GM21825 (cell line): ENCODE data around the gene KIF6.

Experiments used
- ATAC-seq: cut with Tn5 transposase; IDR thresholded peaks from one replicate; pipeline ENCODE4 v1.9.1; 2021; ENCODE audit warnings: mild to moderate bottlenecking, moderate library complexity; ENCODE audit not compliant: unreplicated experiment

The KIF6 gene

DNA sequence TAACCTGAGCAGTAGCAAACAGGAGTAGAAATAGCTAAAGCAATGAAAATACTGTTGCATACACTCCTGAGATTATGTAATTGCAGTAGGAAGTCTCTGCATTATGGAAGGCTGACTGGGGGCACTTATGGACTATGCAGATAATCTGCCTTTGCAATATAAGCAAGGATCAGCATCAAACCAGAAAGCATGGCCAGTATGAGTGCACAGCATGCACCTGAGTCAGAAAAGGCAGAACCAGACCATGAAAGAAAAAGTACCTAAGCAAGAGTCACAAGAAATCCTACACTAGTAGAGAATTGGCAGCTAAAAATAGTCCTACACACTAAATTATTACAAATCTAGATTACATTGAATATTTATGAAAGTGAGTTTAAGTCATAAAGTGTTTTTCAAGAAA, 164.3 kb downstream of the KIF6 start:
- no peak for ATAC-seq

DNA sequence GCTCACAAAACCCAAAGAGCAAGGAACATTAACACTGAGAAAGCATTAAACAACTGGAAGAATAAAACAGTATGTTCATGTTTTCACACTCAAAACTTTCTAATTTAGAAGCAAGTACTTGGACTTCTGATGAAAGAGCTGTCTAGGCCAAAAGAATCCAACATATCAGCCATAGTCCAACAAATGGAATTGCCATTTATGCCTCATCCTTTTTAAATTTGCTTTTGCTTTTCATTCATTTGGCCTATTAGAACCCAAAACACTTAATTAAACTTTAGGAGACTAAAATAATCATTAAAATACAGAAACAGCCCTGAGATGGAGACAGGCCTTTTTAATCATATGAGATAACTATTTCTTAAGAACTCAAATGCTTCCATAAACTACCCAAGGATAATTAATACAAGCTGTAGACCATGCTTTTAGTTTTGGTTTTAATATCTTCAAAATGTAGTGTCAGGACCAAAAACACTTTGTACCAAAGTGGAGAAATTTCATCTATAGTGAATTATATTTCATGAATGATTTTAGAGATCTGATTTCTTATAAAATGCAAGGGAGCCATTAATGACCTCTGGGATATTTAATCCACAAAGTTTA, 166.5 kb downstream of the KIF6 start:
- no peak for ATAC-seq

DNA sequence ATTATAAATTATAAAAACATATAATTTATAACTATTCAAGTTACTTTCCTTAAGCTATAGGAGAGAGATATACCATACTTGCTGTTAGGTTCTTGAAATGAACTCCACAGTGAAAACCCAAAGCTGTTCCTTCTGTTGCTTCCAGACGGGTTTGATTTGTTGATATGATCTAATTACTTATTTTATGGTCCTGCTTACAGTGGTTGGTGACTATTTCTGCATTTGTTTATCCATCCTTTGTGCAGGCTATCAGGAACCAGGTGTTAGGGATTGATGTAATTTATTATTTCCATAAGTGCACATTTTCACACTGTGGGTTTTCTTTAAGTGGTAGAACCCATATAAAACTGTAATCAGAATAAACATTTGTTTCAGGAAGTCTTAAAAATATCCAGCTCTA, 167.1 kb downstream of the KIF6 start:
- ATAC-seq, result no peak

DNA sequence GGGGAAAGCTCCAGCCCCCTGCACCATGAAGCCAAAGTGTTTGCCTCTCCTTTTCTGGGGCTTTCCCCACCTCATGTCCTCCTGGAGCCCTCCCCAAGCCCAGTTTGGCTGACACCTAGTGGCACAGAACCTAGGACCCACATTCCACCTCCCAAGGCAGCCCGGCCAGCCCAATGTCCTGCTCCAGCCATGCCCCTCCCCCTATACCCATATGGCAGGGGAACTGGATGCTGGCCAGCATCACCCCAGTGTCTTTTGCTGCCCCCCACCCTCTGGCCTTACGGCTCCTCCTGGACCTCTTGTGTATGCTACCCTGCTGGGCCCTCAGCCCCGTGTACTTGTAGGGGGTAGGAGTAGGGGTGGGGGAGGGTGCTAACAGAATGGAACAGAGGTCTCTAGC, 170.1 kb downstream of the KIF6 start:
- ATAC-seq, result no peak

DNA sequence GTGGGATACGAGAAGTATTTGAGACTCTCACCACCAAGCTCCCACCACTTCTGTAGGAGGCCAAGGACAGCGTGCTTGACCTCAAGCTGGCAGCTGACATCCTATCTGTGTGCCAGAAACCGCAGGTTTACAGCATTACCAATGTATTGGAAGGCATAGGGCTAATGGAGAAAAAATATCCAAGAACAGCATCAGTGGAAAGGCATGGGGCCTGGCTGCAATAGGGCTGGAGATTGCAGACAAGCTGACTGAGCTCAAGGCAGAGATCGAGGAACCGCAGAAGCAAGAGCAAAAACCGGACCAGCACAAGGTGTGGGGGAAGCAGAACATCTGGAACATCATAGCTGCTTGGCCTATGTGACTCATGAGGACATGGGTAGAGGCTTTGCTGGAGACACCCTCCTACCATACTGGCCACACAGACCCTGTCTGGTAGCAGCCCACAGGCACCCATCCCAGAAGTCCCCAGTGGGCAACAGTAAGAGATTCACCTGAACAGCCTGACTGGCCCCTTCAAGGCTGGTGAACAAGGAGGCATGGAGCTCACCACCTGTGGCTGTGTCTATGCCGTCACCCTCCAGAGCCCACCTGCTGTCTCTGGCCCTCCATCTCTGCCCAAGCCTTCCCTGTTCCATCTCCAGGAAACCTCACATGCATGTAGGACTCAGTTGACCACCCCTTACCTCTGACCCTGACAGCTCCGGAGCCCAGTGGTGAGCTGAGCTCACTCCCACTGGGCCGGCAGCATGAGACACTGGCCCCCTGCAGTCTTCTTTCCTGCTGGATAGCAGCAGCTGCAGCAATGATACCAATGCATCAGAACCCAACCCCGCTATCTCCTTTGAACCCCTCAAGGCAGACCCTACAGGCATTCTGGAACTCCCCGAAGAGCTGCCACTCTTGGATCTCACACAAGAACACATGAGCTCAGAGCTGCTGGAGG, 171.1 kb downstream of the KIF6 start:
- no peak for ATAC-seq

DNA sequence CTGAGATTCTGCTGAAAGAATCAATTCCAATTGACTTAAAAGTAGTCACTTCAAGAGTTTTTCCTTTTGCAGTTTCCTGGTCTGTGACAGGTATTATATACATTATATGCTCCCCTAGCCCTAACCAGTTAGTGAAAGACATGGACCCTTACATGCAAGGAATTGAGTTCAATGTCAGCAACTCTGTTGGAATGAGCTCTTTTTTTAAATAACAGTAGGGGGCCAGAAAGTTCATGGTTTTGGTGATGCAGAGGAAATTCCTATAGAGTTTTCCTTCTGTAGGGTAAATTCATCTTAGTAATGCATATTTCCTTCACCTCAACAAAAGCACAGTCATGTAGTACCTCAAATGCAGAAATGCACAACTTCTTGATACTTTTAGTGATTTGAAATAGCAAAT, 172.2 kb downstream of the KIF6 start:
- ATAC-seq, result no peak

DNA sequence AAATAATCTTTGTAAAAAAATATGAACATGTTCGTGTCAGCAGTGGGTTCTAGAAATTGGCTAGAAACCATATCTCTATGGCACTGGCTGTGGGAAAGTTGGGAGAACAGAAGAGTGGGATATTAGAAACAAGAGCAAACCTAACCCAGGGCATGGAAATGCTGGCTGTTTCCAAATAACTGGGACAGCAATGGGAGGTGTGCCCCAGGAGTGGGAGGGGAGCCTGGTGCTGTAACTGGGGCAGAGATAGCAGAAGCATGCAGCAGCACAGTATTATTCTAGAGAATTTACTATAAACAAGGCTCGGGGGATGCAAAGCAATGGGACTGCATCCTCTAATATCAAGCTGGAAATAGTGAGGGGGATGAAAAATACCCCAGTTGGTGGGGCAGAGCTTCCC, 175.0 kb downstream of the KIF6 start:
- ATAC-seq, result no peak

DNA sequence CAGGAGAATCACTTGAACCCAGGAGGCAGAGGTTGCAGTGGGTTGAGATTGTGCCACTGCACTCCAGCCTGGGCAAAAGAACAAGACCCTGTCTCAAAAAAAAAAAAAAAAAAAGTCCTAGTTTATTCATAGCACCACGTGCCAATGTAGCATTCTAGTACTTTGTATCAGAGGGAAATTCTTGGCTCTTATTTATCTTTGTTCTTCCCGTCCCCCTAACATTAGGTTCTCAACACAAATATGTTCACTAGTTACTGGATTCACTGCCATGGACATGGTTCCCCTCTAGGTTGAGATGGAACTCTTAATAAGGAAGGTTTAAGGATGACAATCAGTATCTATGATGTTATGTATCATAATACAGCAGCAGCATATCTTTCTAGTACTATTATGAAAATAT, 178.5 kb downstream of the KIF6 start:
- no peak for ATAC-seq

DNA sequence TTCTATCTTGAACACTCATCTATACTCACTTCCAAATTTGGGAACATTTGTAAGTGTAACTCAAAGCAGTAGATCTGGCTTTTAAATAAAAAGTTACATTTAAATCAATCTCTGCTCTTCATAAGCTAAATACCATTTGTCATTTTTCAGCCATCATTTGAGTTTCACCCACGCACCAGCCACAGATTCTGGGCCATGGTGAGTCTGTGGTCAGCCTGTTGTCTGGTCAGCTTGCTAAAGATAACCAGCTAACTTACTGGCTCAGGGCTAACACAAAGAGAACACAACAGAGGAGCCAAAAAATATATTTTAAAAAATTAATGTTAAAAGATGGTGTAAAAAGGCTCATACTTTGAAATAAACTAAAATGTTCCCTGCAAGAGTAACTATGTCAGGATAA, 181.3 kb downstream of the KIF6 start:
- no peak for ATAC-seq

DNA sequence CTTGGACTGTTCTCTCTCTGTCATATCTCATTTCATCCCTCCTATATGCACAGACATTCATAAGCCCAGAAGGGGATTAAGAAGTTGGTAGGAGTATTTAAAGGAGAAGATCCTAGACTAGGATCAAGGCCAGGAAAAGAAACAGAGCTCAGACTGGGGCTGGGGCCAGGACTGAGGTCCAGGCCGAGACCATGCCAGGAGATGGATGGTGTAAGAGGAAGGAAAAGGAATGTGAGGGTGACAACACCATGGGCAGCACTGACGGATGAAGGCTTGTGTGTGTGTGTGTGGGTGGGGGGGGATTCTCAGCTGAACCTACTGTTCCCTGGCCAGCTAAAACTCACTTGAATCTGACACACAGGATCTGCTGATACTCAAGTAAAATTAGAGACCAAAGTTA, 182.1 kb downstream of the KIF6 start:
- no peak for ATAC-seq

DNA sequence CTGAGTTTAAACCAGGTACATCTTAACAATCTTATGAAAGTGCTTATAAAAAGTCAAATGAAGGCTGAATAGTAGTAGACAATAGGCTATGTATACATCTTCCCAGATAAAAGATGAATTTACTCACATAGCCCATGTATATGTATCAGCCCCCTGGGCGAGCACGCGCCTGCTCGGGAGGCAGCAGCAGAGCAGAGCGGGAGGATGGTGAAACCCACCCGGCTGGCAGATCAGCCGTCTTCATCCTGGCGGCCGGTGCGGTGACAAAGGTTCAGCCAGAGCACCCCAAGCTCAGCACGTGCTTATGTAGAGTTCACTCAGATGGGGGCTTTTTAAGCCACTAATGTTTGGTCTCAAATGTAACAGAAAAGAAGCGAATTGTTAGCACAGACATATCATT, 184.8 kb downstream of the KIF6 start:
- no peak for ATAC-seq

DNA sequence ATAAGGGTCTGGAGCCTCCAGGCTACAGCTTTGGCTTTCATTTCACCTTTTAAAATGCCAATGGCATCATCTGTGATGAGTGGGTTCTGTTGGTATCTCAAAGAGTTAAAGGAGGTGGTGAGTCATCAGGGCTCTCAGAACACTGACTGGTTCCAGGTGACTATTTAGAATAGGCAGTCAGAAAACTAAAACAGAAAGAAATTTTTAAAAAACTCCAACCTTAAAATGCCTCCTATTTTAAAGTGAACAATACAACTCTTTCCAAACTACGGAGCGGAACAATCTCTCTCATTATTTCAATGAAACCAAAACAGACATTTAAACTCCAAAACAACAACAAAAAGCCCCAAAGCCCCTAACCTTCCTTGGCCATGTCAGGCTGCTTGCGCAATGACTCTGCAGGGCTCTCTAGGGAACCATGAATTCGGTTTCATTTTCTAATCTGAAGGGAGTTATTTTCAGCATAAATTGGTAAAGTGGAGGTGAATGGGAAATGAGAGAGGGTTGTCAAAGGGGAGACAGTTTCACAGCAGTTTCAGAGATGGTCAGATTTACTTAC, 194.9 kb downstream of the KIF6 start:
- peak; percentile 99 for ATAC-seq

DNA sequence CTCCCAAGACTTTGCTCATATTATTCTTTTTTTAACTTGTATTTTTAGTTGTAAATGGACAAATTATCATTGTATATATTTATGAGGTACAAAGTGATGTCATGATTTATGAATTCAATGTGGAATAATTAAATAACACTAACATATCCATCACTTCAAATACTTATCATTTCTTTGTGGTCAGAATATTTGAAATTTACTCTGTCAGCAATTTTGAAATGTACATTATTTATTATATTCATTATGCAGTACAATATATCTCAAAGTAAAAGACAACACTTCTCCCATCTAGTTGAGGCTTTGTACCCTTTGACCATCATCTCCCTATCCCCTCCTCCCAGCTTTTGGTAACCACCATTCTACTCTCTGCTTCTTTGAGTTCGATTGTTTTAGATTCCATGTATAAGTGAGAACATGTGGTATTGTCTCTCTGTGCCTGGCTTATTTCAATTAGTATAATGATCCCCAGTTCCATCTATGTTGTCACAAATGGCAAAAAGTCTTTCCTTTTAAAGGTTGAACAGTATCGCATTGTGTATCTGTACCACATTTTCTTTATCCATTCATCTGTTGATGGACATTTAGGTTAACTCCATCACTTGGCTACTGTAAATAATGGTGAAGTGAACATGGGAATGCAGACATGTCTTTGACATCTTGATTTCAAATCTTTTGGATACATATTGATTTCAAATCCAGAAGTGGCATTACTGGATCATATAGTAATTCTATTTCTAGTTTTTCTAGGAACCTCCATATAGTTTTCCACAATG, 197.2 kb downstream of the KIF6 start:
- ATAC-seq, result no peak

DNA sequence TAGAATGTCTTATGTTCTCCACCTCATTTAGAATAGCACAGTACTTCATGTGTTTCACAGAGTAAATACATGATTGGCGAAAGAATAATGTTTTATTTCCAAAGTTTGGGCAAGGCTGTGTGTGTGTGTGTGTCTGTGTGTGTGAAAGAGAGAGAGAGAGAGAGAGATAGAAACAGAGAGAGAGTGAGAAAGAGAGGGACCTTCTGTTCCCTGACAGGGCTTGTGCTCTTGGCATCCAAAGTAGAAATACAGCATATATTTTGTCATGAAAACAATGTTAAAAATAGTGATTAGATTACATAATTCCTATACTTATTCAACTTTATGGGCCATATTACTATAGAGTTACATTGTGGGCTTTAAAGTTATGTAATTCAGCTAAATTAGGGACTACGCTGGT, 201.2 kb downstream of the KIF6 start:
- ATAC-seq, result no peak

DNA sequence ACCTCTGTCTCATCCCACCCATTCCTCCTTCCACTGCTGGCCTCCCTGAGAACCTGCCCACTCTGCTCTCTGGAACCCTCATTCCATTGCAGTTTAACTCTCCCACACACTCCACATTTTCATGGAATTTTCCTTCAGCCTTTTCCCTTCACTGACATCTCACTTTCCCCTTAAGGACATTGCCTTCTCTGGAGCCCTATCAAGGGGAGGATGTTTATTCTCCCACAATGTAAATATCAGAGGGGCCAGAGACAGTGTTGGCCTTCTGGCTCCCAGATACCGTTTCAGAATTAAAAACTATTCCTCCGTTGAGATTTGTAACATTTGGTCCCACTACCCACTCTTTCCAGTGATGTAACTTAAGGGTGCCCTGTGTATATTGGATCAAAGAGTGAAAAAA, 203.2 kb downstream of the KIF6 start:
- ATAC-seq, result no peak

DNA sequence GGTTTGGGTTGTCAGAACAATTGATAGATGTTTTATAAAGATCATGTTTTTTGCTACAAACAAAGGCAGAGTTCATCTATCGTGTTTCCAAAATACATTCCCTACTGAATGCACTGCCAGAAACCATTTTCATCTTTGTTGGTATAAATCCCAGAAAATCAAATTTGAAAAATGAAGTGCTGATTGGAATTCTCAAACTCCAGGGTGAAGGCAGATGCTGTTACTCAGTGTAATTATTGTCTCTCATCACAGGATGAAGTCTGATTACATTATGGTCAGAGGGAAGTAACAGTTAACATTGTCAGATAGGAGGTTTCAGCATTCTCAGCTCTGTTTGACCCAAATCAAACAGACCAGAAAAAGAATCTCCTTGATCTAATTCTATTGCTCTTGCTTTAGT, 204.3 kb downstream of the KIF6 start:
- no peak for ATAC-seq

DNA sequence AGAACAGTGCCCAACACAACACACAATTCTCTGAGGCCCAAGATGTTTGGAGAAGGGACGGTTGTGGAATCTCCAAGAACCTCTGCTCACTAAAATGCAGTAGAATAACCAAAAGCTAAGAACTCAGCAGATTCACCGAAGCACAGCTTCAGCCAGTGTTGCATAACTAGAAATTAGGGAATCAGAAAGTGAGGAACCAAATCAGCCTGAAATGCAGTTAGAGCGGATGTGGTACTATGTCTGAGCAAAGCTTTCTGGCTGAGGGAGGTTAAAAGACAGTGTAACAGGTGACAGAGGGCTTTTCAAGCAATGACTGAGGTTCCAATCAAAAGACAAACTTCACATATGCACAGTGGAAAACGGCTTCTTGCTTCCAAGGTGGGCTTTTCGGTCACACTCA, 204.8 kb downstream of the KIF6 start:
- ATAC-seq, result no peak

DNA sequence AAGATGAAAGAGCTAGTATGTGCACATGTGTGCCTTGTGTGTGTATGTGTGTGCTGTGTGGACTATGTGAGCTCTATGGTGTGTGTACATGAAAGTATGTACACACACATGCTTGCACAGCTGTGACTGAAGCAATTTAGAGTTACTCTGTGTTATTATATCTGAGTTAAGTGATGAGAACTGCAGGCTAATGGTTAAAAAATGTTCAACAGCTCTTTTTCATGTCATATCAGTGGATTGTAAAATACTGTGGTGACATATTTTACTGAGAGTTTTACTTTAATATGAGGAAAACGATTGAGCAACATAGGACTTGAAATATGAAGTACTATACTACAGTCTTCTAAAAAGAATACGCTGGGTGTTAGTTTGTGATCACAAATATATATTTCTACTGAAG, 207.0 kb downstream of the KIF6 start:
- ATAC-seq, result no peak

DNA sequence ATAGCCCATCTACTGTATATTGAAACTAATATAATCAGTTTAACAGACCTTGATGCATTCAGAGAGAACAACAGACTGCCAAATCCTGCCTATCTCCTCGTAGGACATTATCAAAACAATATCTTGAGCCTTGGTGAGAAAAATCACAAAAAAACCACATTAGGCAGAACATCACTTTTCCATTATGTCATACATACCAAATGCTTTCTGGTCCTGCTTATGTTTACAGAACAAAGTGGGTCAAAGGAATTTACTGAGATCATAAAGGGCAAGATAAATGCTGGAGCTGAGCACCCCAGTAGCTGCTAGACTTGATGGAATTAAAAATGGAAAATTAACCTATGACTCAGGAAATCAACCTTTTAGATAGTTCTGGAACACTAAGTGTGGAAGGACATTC, 207.5 kb downstream of the KIF6 start:
- ATAC-seq, result no peak

DNA sequence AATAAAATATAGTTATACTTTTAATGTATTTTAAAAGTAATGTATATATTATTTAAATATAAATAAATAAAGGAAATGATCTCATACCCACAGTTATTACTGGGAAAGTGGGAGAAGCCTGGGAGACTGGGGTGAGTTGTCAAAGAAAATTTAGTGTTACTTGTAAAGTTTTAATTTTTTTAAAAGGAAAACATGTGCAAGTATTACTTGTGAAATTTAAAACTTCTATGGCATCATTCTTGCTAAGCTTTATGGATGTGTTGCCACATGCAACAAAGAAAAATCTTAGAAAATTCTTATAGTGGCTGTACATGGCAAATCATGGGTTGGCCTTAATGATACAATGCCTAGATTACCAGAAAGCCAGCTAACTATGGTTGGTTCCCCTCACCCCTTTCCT, 208.7 kb downstream of the KIF6 start:
- no peak for ATAC-seq

DNA sequence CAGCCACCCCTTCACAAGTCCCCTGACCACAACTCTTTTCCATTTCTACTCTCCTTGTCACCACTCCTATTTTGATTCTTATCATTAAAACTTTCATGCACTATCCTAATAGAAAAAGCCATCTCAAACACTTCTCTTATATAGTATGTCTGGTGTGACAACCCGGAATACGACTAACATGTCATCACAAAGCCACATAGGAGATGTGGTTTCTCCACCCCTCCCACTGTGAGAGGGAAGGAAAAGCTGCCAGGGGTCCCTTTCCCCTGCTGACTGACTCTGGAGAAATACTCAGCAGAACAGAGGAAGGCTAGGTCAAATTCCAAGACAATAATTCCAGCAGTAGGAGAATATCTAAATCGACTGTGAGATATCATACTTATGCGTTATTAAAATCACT, 209.7 kb downstream of the KIF6 start:
- no peak for ATAC-seq

DNA sequence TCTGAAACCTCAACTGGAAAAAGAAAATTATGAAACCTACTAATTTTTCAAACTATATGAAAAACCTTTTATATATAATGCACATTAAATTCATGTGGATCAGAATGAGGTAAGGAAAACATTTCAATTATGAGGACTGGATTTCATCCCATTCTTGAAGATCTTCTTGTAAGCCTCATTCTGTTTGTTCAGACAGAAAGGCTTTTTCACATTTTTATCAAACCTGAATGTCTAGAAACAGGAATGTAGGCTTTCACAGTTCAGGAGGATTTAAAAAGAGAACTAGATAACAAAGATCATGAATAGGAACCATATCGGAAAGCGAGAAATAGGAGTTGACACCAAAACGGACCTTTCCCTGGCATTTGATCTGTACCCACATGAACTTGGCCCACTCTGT, 210.2 kb downstream of the KIF6 start:
- ATAC-seq, result no peak
